Measurements from ENCODE around the gene FER. TPM values are rescaled to one million over a fixed set of nuclear protein-coding genes. Genes with fewer than 3 reads are reported as not detected.

FER gene
- polyA plus RNA-seq, 1 experiment = 19.0 TPM

- H3K27me3 ChIP-seq (ENCODE audit: control insufficient read depth, insufficient read depth, low read length) = no peaks in the 10 kb centered on the region
- TF ChIP-seq, protein P1, sequence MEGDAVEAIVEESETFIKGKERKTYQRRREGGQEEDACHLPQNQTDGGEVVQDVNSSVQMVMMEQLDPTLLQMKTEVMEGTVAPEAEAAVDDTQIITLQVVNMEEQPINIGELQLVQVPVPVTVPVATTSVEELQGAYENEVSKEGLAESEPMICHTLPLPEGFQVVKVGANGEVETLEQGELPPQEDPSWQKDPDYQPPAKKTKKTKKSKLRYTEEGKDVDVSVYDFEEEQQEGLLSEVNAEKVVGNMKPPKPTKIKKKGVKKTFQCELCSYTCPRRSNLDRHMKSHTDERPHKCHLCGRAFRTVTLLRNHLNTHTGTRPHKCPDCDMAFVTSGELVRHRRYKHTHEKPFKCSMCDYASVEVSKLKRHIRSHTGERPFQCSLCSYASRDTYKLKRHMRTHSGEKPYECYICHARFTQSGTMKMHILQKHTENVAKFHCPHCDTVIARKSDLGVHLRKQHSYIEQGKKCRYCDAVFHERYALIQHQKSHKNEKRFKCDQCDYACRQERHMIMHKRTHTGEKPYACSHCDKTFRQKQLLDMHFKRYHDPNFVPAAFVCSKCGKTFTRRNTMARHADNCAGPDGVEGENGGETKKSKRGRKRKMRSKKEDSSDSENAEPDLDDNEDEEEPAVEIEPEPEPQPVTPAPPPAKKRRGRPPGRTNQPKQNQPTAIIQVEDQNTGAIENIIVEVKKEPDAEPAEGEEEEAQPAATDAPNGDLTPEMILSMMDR (IDR thresholded peaks at IDR 0.05; ENCODE audit: low read depth, low read length) = no peak
- ChIA-PET CTCF (no interaction called here), POLR2A (no interaction called here)
- no peak overlapping the region for H3K27ac ChIP-seq (ENCODE audit: low read depth, low read length)
- no peaks in the 10 kb centered on the region for H3K9me3 ChIP-seq (ENCODE audit: control insufficient read depth, insufficient read depth, low read length)
- DNase-seq (ENCODE audit: low read depth, low spot score) = no peak
- no peak overlapping the region for H3K4me3 ChIP-seq (ENCODE audit: low read depth, low read length)
Measured at GRCh38 chr5:109102096-109102690, 354.5 kb downstream of the FER start.

DNA sequence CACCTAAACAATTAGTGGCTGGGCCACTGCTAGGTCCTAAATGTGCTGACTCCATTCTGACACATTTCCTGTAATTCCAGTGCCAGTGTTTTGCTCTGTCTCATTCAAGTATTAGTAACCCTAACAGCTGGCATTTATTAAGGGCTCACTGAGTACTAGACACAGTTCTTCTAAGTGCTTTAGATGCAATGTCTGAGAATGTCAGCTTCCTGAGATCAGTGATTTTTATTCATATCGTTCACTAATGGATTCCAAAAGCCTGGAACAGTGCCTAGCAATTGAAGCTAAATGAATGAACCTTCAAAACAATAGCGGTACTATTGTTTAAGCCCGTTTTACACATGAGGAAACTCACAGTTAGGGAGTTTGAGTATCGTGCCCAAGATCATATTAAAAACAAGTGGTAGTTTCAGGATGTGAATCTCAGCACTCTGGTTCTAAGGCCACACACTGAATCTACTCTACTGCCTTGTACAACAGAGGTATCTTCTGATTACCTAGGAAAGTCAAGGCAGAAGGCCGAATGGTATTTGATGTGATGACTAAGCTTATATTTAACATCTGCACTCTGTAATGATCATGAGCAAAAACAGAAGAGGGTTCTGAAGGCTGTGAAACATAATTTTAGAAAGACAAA is 358.1 kb downstream of the FER start:
- peak overlapping the region; percentile 14; the same call in 1 of the 2 replicates for H3K4me3 ChIP-seq (ENCODE audit: low read depth, low read length)
- no peaks in the 10 kb centered on the region for H3K9me3 ChIP-seq (ENCODE audit: control insufficient read depth, insufficient read depth, low read length)
- H3K27me3 ChIP-seq (ENCODE audit: control insufficient read depth, insufficient read depth, low read length) = no peaks in the 10 kb centered on the region
- ChIA-PET CTCF (interaction anchor here (0.8 to 1.2 kb wide), 2 partner anchors 9 to 428 kb away, joined by 3 read pairs; no protein-coding TSS in a partner anchor), POLR2A (no interaction called here)
- TF ChIP-seq, protein P1 (IDR thresholded peaks at IDR 0.05; ENCODE audit: low read depth, low read length) = no peak
- peak; percentile 41 for DNase-seq (ENCODE audit: low read depth, low spot score)
- H3K27ac ChIP-seq (ENCODE audit: low read depth, low read length) = no peak overlapping the region

GRCh38 chr5:109111680-109112079 is 364.0 kb downstream of the FER start:
- Histone ChIP-seq H3K4me3 (ENCODE audit: low read depth, low read length) (no peak overlapping the region), H3K27me3 (ENCODE audit: control insufficient read depth, insufficient read depth, low read length) (no peaks in the 10 kb centered on the region), H3K27ac (ENCODE audit: low read depth, low read length) (no peak overlapping the region), H3K9me3 (ENCODE audit: control insufficient read depth, insufficient read depth, low read length) (no peaks in the 10 kb centered on the region)
- TF ChIP-seq, protein P1 (IDR thresholded peaks at IDR 0.05; ENCODE audit: low read depth, low read length) = no peak
- POLR2A ChIA-PET = no interaction called here
- DNase-seq (ENCODE audit: low read depth, low spot score) = no peak
- CTCF ChIA-PET = no interaction called here

- ChIA-PET CTCF (interaction anchor here (0.6 kb wide), 1 partner anchor 21 kb away, joined by 3 read pairs; no protein-coding TSS in a partner anchor), POLR2A (no interaction called here)
- H3K27me3 ChIP-seq (ENCODE audit: control insufficient read depth, insufficient read depth, low read length) = no peaks in the 10 kb centered on the region
- no peak for DNase-seq (ENCODE audit: low read depth, low spot score)
- no peak overlapping the region for H3K4me3 ChIP-seq (ENCODE audit: low read depth, low read length)
- TF ChIP-seq, protein P1 (IDR thresholded peaks at IDR 0.05; ENCODE audit: low read depth, low read length) = no peak
- H3K9me3 ChIP-seq (ENCODE audit: control insufficient read depth, insufficient read depth, low read length) = no peaks in the 10 kb centered on the region
- no peak overlapping the region for H3K27ac ChIP-seq (ENCODE audit: low read depth, low read length)
Measured at GRCh38 chr5:109113608-109114007, 365.9 kb downstream of the FER start.

GRCh38 chr5:109121225-109121624 is 373.5 kb downstream of the FER start:
- ChIA-PET CTCF (no interaction called here), POLR2A (no interaction called here)
- TF ChIP-seq, protein P1 (IDR thresholded peaks at IDR 0.05; ENCODE audit: low read depth, low read length) = no peak
- Histone ChIP-seq H3K9me3 (ENCODE audit: control insufficient read depth, insufficient read depth, low read length) (no peaks in the 10 kb centered on the region), H3K27me3 (ENCODE audit: control insufficient read depth, insufficient read depth, low read length) (no peaks in the 10 kb centered on the region), H3K27ac (ENCODE audit: low read depth, low read length) (no peak overlapping the region), H3K4me3 (ENCODE audit: low read depth, low read length) (no peak overlapping the region)
- no peak for DNase-seq (ENCODE audit: low read depth, low spot score)

All from AG04450 (cell line).